T-helper 1 cell treated with Interleukin-12 subunit alpha and Interleukin-12 subunit beta and Interleukin-4 antibody, amounts not matched to agents 30 ng/mL and 1 ng/mL, for 36 hours (primary cell): ENCODE measurements around the gene LRRK1. TPM values are rescaled to one million over a fixed set of nuclear protein-coding genes. Genes with fewer than 3 reads are reported as not detected.
"Not testable (repeated sequence)": the region's sequence is repeated elsewhere in the genome, so short reads cannot be mapped to it uniquely, and the experiment has no call there.

Source experiments
- intact Hi-C: fragments of 100-400 bp; cut with micrococcal nuclease; formaldehyde crosslinking; loops from one replicate; pipeline ENCODE4 v1.15.1; 2024
- total RNA-seq: library from RNA; stranded (reverse); gene quantifications from 2 replicates; pipeline ENCODE4 v1.2.3, GENCODE V29; 2022

The LRRK1 gene
- total RNA-seq, 1 donor from 2014 or later: 0.86 TPM

DNA sequence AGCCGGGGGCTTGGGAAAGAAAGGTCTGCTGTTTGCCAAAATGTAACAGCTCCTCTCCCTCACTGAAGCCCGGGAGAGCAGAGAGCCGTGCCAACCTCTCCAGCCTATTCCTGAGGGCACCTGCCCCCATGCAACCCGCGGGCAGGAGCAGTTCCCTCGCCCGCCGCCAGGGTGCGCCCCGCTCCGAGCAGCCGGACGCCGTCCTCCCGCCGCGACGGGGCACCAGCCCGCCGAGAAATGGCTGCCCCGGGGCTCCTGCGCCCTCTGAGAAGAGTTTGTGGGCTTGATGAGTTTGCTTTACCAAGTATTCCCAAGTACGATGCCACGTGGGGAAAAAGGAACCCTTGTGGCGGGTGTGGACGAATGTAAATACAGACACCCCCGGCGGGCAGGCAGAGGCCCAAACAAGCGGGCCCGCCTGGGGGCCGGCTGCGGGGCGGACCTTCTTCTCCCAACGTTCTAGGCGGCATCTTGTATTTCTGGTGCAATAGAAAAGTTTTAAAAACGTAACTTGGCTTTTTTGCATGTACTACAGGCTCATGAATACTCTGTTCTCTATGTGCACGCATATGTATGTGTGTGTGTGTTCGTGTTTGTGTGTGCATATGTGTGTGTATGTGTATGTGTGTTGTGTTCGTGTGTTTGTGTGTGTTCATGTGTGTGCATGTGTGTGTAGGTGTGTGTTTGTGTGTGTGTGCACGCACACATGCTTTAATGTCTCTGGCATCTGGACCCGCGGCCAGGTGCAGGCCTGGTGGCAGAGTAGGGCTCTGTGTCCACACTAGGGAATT is 169.8 kb downstream of the LRRK1 start:
- intact Hi-C loops: loop anchor here (1.0 to 2.0 kb wide), 7 partner anchors 38 to 169 kb away; no protein-coding TSS in a partner anchor

DNA sequence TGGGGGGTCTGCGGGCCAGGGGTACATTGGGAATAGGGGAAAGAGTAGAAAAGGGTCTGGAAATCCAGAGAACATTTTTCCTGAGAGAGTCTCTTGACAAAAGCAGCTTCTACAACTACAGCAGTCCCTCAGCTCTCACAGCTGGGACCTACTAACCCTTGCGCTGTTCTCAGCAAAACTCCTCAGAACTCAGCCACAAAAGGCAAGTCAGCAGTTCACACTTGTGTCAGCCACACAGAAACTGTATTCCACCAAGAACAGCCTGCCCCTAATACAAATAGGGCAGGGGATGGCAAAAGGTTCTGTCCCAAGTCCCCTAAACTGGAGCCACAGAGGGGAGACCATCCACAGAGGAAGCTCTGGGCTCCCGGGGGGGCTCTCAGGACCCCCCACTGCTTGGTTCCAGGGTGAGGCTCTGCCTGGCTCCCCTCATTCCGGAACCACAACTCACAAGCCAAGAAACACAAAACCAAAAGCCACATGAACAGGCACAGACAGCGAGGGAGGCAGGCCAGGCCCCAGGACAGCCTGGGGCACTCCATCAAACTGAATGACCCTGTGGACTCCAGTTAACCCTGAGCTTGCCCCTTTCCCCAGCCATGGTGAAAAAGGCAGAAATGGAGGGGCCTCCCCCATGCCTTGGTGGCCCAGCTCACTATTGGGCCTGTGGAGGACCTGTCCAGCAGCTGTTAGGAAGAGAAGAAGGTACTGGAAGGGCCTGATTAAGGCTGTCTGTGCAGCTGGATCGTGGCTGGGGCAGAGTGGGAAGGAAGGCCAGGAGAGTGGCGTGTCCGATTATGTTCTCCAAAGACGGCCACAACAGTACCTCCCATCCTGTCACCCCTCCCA is 170.6 kb downstream of the LRRK1 start:
- intact Hi-C loops: loop anchor here (1.0 to 2.0 kb wide), 5 partner anchors 37 to 117 kb away; no protein-coding TSS in a partner anchor

DNA sequence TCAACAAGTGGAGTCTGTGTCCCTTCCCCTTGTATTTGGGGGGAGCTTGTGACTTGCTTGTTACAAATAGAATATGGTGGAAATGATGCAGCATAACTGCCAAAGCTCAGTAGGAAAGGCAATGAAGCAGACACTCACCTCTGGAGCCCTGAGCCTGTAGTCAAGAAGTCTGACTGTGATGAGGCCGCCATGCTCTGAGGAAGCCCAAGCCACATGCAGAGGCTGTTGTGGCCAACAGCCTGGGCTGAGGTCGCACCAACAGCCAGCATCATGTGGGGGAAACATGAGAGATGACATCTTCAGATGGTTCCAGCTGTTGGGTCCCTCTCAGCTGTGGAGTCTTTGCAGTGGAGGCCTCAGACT is 171.3 kb downstream of the LRRK1 start:
- intact Hi-C loops: no loop called here

DNA sequence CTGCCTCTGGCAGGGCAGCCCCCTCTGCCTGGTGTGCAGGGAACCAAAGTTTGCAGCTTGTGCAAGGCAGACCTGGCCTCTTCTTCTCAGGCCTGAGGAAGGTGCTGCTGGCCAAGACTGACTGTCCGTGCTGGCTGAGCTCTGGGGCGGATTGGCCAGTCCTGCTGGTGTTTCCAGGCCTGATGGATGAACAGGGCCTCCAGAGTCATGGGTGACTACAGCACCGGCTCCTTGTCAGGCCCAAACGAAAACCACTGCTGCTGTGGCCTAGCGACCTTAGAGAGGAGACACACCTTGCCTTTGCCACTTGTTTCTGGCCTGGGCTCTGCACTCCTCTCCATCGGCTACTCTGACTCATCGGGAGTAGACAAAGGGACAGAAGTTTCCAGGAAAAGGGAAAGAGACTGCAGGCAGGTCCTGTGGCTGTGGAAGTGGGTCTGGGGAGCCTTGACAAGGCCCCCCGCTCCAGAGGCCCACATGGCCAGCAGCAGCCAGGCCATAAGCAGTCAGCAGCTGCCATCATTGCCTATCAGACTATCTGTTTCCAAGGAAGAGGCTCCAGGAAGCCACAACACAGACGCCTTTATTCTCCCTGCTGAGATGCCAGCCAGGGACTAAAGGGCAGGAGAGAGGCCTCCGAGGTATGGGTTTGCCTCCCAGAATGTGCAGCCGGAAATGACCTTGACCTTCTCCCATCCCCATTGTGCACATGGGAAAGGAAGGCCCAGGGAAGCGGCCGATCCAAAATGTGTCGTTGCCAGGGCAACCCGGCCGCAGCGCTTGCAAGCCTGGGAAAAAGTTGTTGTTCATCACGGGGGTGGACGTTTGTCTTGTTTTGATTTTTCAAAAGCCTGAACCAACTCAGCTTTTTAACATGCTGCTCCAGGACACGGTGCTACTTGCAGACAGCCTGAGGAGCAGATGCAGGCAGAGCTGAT is 172.2 kb downstream of the LRRK1 start:
- intact Hi-C loops: no loop called here

DNA sequence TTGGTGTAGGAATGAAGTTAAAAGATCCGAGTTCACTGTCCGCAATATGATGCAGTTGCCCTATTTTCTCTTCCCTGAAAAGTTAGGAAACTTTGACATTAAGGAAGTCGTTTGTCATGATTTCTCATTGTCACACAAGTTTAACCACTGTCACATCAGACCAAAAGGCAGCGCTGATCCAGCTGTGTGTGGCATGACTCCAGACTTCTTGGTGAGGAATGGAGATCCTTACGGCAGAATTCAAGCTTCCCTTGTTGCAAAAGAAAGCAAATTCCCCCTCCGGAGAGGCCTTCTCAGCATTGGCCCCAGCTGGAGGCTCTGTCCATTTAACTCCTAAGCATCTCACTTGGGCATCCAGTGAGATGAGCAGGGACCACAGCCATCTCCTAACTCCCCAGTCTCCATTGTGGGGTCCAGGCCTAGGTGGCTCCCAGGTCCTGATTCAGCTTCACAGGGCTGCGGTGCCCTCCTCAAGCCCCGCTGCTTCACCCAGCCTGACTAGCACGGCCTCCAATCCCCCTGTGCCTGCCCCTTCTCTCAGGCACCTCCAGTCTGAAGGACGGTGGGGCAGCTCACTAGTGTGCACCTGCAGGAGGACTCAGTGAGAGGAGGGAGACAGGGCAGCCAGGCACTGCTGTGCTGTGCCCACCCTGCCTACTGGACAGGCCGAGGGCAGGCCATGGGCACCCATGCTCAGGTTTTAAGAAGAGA is 173.2 kb downstream of the LRRK1 start:
- intact Hi-C loops: no loop called here

DNA sequence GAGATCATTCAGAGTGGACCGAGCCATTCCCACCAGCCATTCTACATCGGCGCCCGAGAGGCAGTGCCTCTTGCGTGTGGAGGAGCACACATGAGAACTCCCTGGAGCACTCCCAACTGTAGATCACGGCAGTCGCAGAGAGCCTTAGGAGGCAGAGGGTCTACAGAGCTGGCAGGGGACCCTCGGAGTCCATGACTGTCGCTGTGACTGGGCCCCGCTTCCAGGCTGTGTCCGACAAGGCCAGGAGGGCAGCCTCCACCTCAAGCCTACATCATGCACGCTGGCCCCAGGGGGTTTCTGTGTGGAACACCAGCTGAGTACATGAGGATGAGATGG is 173.7 kb downstream of the LRRK1 start:
- intact Hi-C loops: no loop called here

DNA sequence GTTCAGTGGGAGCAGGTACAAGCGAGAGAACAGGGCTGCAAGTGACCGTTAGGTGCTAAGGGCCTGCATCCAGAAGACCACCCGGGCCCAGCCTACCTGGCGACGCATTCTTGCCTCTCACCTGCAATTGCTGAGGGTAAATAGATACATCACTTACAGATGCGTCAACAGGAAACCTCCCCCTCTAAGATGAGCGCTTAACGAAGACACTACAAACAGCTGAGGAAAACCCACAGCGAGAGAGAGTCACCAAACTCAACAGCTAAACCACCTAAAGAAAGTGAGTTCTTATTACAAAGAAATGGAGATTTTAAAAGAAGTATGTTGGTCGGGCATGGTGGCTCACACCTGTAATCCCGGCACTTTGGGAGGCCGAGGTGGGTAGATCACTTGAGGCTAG is 174.8 kb downstream of the LRRK1 start:
- intact Hi-C loops: no loop called here

DNA sequence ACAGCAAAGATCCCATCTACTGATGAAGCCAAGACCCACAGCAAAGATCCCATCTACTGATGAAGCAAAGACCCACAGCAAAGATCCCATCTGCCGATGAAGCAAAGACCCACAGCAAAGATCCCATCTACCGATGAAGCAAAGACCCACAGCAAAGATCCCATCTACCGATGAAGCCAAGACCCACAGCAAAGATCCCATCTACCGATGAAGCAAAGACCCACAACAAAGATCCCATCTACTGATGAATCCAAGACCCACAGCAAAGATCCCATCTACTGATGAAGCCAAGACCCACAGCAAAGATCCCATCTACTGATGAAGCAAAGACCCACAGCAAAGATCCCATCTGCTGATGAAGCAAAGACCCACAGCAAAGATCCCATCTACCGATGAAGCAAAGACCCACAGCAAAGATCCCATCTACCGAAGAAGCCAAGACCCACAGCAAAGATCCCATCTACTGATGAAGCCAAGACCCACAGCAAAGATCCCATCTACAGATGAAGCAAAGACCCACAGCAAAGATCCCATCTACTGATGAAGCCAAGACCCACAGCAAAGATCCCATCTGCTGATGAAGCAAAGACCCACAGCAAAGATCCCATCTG is 176.7 kb downstream of the LRRK1 start:
- intact Hi-C loops: not testable (repeated sequence)

DNA sequence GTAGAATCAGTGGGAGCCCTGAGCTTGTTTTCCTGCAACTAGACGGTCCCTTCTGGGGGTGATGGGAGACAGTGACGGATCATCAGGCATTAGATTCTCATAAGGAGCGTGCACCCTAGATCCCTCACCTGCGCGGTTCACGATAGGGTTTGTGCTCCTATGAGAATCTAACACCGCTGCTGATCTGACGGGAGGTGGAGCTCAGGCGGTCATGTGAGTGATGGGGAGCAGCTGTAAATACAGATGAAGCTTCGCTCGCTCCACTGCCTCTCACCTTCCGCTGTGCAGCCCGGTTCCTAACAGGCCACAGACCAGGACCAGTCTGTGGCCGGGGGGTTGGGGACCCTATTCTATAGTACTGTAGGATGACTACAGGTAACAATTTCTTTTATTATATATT is 178.0 kb downstream of the LRRK1 start:
- intact Hi-C loops: no loop called here

DNA sequence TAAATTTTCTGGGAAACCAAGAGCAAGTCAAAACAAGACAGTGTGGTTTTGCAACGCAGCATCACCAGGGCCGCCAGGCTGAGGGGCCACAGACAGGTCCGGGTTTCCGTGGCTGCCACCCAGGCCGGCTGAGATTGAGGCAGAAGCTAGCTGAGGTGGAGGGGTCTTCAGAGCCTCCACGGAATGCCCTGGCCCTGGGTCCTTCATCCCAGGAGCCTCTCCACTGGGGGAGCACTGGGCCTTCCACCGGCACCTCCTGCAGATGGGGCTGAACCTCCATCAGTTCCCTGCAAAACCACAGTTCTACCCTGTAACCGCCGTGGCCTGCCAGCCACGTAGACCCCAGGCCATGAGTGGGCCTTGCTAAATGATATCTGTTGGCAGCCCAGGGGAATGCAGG is 180.0 kb downstream of the LRRK1 start:
- intact Hi-C loops: no loop called here

DNA sequence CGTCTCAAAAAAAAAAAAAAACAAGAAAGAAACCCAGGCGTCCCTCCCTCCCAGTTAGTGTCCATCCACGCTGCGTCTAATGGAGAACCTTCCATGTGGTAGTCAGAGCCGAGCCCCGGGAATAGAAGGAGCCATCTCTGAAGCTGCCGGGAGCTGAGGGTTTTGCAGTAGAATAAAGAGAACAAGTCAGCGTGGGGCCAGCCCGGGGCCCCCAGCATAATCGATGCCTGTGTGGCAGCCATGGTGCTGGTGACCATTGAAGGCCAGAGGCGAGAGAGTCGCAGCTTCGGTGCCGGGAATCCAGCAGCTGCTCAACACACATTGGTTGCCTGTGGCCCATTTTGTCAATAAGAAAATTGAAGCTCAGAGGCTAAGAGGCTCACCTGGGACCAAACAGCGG is 181.0 kb downstream of the LRRK1 start:
- intact Hi-C loops: no loop called here

DNA sequence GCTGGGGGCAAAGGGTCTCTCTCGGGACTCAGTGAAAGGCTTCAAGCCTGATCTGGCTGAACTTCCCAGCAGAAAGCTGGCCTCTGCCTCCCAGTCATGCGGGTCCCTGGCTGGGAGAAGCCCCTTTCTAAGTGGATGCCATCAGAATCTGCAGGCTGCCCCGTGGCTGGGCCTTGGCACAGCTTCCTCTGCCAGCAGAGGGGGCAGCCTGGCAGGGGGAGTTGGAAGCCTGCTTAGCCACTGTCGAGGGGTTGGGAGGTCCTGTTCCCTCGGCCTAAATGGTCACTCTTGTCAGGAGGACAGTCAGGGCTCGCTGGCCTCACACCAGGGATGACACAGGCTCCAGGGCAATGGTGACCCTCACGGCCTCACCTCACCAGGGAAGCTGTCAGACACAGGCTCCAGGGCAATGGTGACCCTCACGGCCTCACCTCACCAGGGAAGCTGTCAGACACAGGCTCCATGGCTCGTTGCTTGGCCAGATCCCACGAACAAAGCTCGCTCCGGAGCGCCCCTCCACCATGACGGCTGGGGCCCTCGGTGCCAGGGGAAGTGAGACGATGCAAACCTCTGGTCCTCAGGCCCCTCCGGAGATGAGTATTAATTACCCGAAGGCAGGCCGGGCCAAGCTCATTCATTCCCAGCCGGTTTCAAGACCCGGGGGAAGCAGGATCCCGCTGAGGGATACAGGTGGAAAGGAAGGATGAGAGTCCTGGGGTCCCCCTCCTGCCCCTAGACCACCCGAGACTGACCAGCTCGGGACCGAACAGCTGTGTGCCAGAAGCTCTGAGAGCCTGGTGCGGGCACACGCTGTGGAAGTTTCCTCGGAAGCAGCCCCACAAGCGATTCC is 181.7 kb downstream of the LRRK1 start:
- intact Hi-C loops: no loop called here

DNA sequence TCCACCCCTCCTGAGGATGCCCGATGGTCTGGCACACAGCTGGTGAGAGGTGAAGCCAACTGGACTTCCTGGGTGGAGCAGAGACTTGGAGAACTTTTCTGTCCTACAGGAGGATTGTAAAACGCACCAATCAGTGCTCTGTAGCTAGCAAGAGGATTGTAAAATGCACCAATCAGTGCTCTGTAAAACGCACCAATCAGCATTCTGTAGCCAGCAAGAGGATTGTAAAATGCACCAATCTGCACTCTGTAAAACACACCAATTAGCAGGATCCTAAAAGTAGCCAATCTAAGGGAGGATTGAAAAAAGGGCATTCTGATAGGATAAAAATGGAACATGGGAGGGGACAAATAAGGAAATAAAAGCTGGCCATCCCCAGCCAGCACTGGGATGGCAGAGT is 182.5 kb downstream of the LRRK1 start:
- intact Hi-C loops: no loop called here

DNA sequence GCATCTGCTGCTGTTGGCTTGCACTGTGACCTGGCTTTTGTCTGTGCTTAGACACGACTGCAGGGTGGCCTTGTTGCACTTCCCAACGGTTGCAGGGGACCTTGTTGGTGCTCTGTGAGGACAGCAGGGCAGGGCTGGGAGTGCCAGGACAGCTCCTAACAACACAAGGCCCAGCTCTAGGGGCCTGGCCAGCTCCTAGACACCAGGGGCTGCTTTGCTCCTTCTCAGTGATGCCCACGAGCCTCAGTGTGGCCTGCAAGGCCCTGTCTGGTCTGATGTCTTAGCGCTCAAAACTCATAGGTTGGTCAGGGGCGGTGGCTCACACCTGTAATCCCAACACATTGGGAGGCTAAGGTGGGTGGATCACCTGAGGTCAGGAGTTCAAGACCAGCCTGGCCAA is 183.6 kb downstream of the LRRK1 start:
- intact Hi-C loops: no loop called here

DNA sequence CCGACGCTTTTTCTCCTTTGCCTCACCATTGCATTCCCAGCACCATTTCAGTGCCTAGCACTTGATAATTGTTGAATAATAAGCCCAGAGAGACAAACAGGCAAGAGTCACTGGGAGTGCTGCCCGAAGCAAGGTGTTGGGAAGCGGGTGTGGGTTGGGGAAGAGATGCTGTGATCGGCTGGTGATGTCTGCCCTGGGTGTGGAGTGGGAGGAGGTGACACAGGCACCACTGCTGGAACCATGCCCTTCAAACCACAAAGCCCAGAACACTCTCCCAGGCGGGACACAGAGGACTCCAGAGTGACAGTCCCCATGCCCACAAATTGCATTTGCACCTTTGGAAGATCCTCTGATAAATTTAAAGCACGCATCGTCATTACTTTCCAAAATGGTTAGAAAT is 184.4 kb downstream of the LRRK1 start:
- intact Hi-C loops: no loop called here

DNA sequence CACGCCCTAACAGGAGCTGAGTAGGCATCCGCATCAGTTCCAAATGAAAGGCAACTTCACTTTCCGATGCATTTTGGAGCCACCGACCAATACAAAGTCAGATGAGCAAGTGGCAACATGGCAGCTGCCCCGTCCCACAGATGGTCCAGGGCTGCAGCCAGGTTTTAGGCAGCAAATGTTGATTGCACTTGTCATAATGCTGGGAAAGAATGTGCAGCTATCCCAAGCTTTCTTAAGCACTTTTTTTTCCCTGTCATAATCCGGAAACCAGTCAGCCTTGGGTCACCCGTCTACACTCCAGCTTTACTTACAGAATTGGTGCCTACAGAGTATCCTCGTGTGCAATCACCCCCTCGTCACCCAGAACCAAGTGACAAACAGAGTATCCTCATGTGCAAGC is 185.0 kb downstream of the LRRK1 start:
- intact Hi-C loops: no loop called here

DNA sequence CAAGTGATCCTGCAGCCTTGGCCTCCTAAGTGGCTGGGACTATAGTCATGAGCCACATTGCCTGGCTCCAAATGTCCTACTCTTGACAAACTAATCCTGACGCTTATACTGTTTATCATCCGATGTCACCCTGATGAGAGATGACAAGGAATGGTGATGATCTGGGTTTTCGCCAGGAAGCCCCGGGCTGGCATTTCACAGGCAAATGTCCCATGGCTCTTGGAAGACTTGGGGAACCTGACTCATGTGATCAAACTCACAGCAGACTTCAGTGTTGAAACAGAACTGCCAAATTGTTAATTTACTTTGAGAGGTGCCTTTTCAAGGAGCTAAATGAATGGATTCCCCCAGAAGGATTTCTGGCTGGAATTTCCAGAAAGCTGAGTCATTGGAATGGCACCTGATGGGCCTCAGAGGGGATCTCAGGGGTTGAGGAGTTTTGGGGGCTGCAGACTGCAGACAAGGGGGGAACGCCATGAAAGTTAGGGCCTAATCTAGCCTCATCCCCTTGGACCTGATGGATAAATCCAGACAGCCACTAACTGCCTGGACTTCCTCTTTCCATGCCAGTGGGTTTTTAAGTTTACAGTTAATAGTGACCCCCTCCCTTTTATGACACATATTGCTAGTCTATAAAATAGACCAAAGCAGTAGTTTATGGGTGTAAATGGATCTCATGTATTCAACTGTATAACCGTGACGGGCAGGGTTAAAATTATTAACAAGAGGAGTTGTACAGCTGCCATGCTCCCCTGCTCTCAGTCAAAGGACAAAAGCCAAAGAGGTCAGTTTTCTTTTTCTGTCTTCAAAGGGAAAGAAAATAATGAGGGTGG is 186.1 kb downstream of the LRRK1 start:
- intact Hi-C loops: no loop called here

DNA sequence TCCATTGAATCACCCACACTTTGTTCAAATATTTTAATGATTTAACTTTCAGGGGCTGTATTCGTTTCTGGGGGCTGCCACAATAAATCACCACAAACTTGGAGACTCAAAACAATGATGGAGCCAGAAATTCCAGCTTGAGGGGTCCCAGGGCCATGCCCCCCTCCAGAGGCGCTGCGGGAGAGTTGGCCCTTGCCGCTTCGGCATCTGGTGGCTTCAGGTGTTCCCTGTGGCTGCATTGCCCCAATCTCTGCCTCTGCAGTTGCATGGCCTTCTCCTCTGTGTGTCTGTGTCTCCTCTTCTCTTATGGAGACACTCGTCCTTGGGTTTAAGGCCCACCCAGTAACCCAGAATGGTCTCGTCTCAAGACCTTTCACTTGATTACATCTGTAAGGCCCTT is 187.9 kb downstream of the LRRK1 start:
- intact Hi-C loops: no loop called here
